CD14-positive monocyte (primary cell): ENCODE data around the gene TMEM117. TPM values are rescaled to one million over a fixed set of nuclear protein-coding genes. Genes with fewer than 3 reads are reported as not detected.

Experiments used
- DNase-seq, 3 donors: peaks; one replicate each; pipeline ENCODE4 v3.0.0-alpha.2; 2011 to 2022
- H2AFZ ChIP-seq: 2 replicates; pipeline ENCODE4 v1.6.0; 2012; ENCODE audit warnings: mild to moderate bottlenecking, low read depth, low read length, inconsistent platforms; ENCODE audit not compliant: insufficient read depth, poor library complexity, severe bottlenecking
- H3K27ac ChIP-seq, 2 donors: 1 replicate in 1 of 2; 2 replicates in 1 of 2; pipeline ENCODE4 v1.5.1; 2012 to 2013; ENCODE audit warnings: low read length in 2 of 2, control low read depth in 1 of 2, inconsistent platforms in 1 of 2, low read depth in 1 of 2, mild to moderate bottlenecking in 1 of 2
- H3K27me3 ChIP-seq, 2 donors: one replicate each; pipeline versions ENCODE4 v1.6.0 to v1.6.1; 2011 to 2013; ENCODE audit warnings: low read length in 2 of 2; ENCODE audit not compliant: control insufficient read depth in 2 of 2, insufficient read depth in 2 of 2
- H3K36me3 ChIP-seq, 2 donors: replicated peaks in 1 of 2; 1 replicate in 1 of 2; 2 replicates in 1 of 2; pipeline versions ENCODE4 v1.5.1 to v1.6.1; 2012 to 2013; ENCODE audit warnings: low read length in 2 of 2, control low read depth in 1 of 2, inconsistent platforms in 1 of 2, mild to moderate bottlenecking in 1 of 2; ENCODE audit not compliant: insufficient read depth in 2 of 2, control insufficient read depth in 1 of 2
- H3K4me1 ChIP-seq, 2 donors: 1 replicate in 1 of 2; 2 replicates in 1 of 2; pipeline versions ENCODE4 v1.5.1 to v1.6.1; 2012 to 2013; ENCODE audit warnings: low read length in 2 of 2, control low read depth in 1 of 2, inconsistent platforms in 1 of 2, mild to moderate bottlenecking in 1 of 2, moderate library complexity in 1 of 2; ENCODE audit not compliant: insufficient read depth in 2 of 2, control insufficient read depth in 1 of 2
- H3K4me2 ChIP-seq: replicated peaks from 2 replicates; pipeline ENCODE3; 2012; ENCODE audit warnings: low read length, moderate library complexity, mild to moderate bottlenecking; ENCODE audit not compliant: poor library complexity, severe bottlenecking; ENCODE audit errors: extremely low read depth
- H3K4me3 ChIP-seq, 3 experiments: fragments of 200-600 bp in 1 of 3; sonication (generic) in 1 of 3; replicated peaks in 1 of 3; 1 replicate in 2 of 3; 2 replicates in 1 of 3; pipeline ENCODE4 v1.5.1; 2011 to 2013; ENCODE audit warnings: low read length in 3 of 3, mild to moderate bottlenecking in 3 of 3, control low read depth in 2 of 3, low read depth in 2 of 3, inconsistent platforms in 1 of 3, moderate library complexity in 1 of 3
- H3K79me2 ChIP-seq: 2 replicates; pipeline ENCODE4 v1.6.0; 2012; ENCODE audit warnings: mild to moderate bottlenecking, control low read depth, inconsistent platforms, low read length, moderate library complexity; ENCODE audit not compliant: insufficient read depth
- H3K9ac ChIP-seq: 2 replicates; pipeline ENCODE4 v1.6.0; 2017; ENCODE audit warnings: low read length, mild to moderate bottlenecking; ENCODE audit not compliant: insufficient read depth, poor library complexity, severe bottlenecking
- H3K9me3 ChIP-seq, 2 donors: replicated peaks in 1 of 2; 1 replicate in 1 of 2; 2 replicates in 1 of 2; pipeline versions ENCODE4 v1.5.1 to v1.6.1; 2012 to 2013; ENCODE audit warnings: low read length in 2 of 2, control low read depth in 1 of 2; ENCODE audit not compliant: control insufficient read depth in 1 of 2, insufficient read depth in 1 of 2
- H4K20me1 ChIP-seq: 2 replicates; pipeline ENCODE4 v1.6.0; 2012; ENCODE audit warnings: mild to moderate bottlenecking, low read length, control low read depth, moderate library complexity; ENCODE audit not compliant: insufficient read depth
- H3K27ac Mint-ChIP-seq, 7 donors: one replicate each; pipeline ENCODE4 v1.8.0; 2020; ENCODE audit warnings: mild to moderate bottlenecking in 7 of 7, mixed read lengths in 7 of 7, moderate library complexity in 6 of 7, inconsistent platforms in 2 of 7
- H3K27me3 Mint-ChIP-seq, 3 donors: one replicate each; pipeline ENCODE4 v1.8.0; 2021 to 2022; ENCODE audit warnings: low read depth in 3 of 3, mild to moderate bottlenecking in 3 of 3, mixed read lengths in 3 of 3, moderate library complexity in 3 of 3, inconsistent platforms in 1 of 3
- H3K36me3 Mint-ChIP-seq, 2 donors: one replicate each; pipeline ENCODE4 v1.8.0; 2020; ENCODE audit warnings: mixed read lengths in 2 of 2, inconsistent platforms in 1 of 2, mild to moderate bottlenecking in 1 of 2
- H3K4me1 Mint-ChIP-seq: one replicate; pipeline ENCODE4 v1.8.0; 2020; ENCODE audit warnings: mild to moderate bottlenecking, mixed read lengths
- H3K4me3 Mint-ChIP-seq, 2 donors: one replicate each; pipeline ENCODE4 v1.8.0; 2020; ENCODE audit warnings: mild to moderate bottlenecking in 2 of 2, mixed read lengths in 2 of 2, moderate library complexity in 1 of 2
- H3K9me3 Mint-ChIP-seq, 7 donors: one replicate each; pipeline ENCODE4 v1.8.0; 2020 to 2022; ENCODE audit warnings: mixed read lengths in 7 of 7, mild to moderate bottlenecking in 6 of 7, moderate library complexity in 6 of 7, inconsistent platforms in 2 of 7
- CTCF ChIP-seq: fragments of 200-600 bp; IDR thresholded peaks from one replicate; pipeline ENCODE4 v1.8.0; 2022; ENCODE audit warnings: antibody characterized with exemption, mild to moderate bottlenecking
- WGBS: methylation state at CpG from one replicate; pipeline ENCODE4 v1.1.5; 2013; ENCODE audit warnings: missing lambda C conversion rate; ENCODE audit not compliant: insufficient coverage; 5-methylcytosine and 5-hydroxymethylcytosine counted together
- intact Hi-C, 2 donors: fragments of 100-400 bp; cut with micrococcal nuclease; formaldehyde crosslinking; loops; one replicate each; pipeline versions ENCODE4 v1.15.0 to v1.15.1; 2023
- polyA plus RNA-seq, 3 donors: library from polyadenylated mRNA; depleted of rRNA in 1 of 3; unstranded in 2 of 3; stranded (reverse) in 1 of 3; fragments of 300-500 nt in 2 of 3; fragments of >200 nt in 1 of 3; fragmentation: Illumina TruSeq in 2 of 3; gene quantifications; 1 replicate in 2 of 3; 2 replicates in 1 of 3; pipeline ENCODE4 v1.2.3, GENCODE V29; 2012 to 2021

TMEM117 gene
- polyA plus RNA-seq, 3 donors = 0.11 to 0.42 TPM; not detected in 1

GRCh38 chr12:44397631-44398030 lies 561.8 kb downstream of the TMEM117 start:
- Histone ChIP-seq H3K9ac (no peak overlapping the region), H2AFZ (no peak overlapping the region), H3K27me3 (no peaks in the 10 kb centered on the region), H3K9me3 (peaks cover 15 to 27% of the 10 kb centered on the region in 2 donors), H3K79me2 (no peaks in the 10 kb centered on the region), H3K36me3 (no peaks in the 10 kb centered on the region), H4K20me1 (no peaks in the 10 kb centered on the region), H3K4me2 (no peak overlapping the region), H3K4me1 (no peaks in the 10 kb centered on the region), H3K27ac (no peak overlapping the region), H3K4me3 (no peak overlapping the region)
- Mint-ChIP-seq H3K27ac (no peak overlapping the region), H3K4me3 (no peak overlapping the region), H3K9me3 (peaks cover under 1 to 20% (median 9%) of the 10 kb centered on the region in 7 donors), H3K27me3 (peaks cover 0 to 3% (median 0%) of the 10 kb centered on the region in 3 donors), H3K36me3 (no peaks in the 10 kb centered on the region), H3K4me1 (no peaks in the 10 kb centered on the region)
- no peak for TF ChIP-seq CTCF
- no peak for DNase-seq
- no CpG with 5 or more reads among the region's 3 CpGs for WGBS
- intact Hi-C loops = no loop called here

GRCh38 chr12:44403185-44403584 lies 567.3 kb downstream of the TMEM117 start:
- Histone ChIP-seq H3K4me1 (no peaks in the 10 kb centered on the region), H3K9ac (no peak overlapping the region), H3K79me2 (no peaks in the 10 kb centered on the region), H2AFZ (no peak overlapping the region), H3K36me3 (no peaks in the 10 kb centered on the region), H3K27ac (no peak overlapping the region), H3K9me3 (peaks cover 20 to 22% of the 10 kb centered on the region in 2 donors), H3K27me3 (no peaks in the 10 kb centered on the region), H4K20me1 (no peaks in the 10 kb centered on the region), H3K4me2 (no peak overlapping the region), H3K4me3 (no peak overlapping the region)
- TF ChIP-seq CTCF = no peak
- no peaks in the 10 kb centered on the region for H3K36me3 Mint-ChIP-seq
- no peak for DNase-seq
- intact Hi-C loops = no loop called here
- peaks cover 2 to 19% (median 9%) of the 10 kb centered on the region in 7 donors for H3K9me3 Mint-ChIP-seq
- no peaks in the 10 kb centered on the region for H3K4me1 Mint-ChIP-seq
- no peak overlapping the region for H3K27ac Mint-ChIP-seq
- H3K4me3 Mint-ChIP-seq = no peak overlapping the region
- H3K27me3 Mint-ChIP-seq = peaks cover 0 to 3% (median 0%) of the 10 kb centered on the region in 3 donors
- WGBS = no CpG with 5 or more reads among the region's 2 CpGs
